ENCODE results near the gene MRTO4. TPM values are rescaled to one million over a fixed set of nuclear protein-coding genes. Genes with fewer than 3 reads are reported as not detected.

MRTO4 gene
- total and polyA plus RNA-seq, 2 of the 13 experiments (the other 11 are each of a cell fraction or from before 2014, with no cell fraction given) = 28.1 to 59.2 TPM

DNA sequence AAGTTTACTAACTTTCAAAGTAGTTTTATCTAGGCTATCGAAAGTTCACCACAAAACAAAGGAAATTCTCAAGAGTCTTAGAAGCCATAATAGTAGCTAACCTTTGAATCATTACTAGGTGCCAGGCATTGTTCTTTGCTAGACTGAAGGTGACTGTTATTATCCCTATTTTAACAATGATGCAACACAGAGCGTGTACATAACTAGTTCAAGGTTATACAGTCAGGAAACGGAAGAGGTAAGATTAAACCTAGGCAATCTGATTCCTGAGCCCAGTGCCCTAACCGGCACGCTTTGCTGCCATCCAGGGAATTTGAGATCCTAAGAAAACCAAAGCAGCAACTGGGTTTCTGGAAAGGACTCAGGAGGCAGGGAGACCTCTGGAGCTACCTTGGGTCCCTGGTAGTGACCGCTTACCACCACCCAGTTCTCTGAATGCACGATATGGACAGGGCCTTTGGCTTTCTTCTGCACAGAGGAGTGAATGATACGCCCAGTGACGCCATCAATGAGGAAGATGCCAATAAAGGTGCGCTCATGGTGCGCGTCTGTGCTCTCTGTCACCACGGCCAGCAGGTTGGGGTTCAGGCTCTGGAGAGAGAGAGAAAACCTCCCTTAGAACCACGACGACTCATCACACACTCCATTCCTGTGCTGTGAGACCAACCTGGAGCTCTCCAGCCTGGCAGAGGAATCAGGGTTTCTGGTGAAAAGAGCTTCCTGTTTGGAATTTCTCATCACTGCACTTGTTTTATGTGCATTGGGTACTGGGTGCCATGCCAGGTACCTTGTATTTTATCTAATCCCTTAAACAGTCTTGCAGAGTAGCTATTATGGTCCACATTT is 28.4 kb upstream of the MRTO4 start (continued):
- peak; percentile 89 for TF ChIP-seq FOXA3 (CRISPR knock-in tag; IDR thresholded peaks at IDR 0.05)
- peak; percentile 36; the same call in 1 of the 2 replicates for TF ChIP-seq PHF21A (CRISPR knock-in tag; IDR thresholded peaks at IDR 0.05)
- peak; percentile 51; the same call in 1 of the 2 replicates for TF ChIP-seq FOXO1 (CRISPR knock-in tag; IDR thresholded peaks at IDR 0.05)
- no peak for TF ChIP-seq ZNF431 (CRISPR knock-in tag; IDR thresholded peaks at IDR 0.05; ENCODE audit: borderline replicate concordance, low read depth)
- no peak for TF ChIP-seq ZNF713 (CRISPR knock-in tag; IDR thresholded peaks at IDR 0.05)
- 0 out of 2 replicates have a peak, but pooled peaks have one; percentile 48 for TF ChIP-seq SSRP1 (CRISPR knock-in tag; IDR thresholded peaks at IDR 0.05)
- TF ChIP-seq, protein P1, sequence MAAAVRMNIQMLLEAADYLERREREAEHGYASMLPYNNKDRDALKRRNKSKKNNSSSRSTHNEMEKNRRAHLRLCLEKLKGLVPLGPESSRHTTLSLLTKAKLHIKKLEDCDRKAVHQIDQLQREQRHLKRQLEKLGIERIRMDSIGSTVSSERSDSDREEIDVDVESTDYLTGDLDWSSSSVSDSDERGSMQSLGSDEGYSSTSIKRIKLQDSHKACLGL (CRISPR knock-in tag; IDR thresholded peaks at IDR 0.05) = no peak
- TF ChIP-seq, protein P2, sequence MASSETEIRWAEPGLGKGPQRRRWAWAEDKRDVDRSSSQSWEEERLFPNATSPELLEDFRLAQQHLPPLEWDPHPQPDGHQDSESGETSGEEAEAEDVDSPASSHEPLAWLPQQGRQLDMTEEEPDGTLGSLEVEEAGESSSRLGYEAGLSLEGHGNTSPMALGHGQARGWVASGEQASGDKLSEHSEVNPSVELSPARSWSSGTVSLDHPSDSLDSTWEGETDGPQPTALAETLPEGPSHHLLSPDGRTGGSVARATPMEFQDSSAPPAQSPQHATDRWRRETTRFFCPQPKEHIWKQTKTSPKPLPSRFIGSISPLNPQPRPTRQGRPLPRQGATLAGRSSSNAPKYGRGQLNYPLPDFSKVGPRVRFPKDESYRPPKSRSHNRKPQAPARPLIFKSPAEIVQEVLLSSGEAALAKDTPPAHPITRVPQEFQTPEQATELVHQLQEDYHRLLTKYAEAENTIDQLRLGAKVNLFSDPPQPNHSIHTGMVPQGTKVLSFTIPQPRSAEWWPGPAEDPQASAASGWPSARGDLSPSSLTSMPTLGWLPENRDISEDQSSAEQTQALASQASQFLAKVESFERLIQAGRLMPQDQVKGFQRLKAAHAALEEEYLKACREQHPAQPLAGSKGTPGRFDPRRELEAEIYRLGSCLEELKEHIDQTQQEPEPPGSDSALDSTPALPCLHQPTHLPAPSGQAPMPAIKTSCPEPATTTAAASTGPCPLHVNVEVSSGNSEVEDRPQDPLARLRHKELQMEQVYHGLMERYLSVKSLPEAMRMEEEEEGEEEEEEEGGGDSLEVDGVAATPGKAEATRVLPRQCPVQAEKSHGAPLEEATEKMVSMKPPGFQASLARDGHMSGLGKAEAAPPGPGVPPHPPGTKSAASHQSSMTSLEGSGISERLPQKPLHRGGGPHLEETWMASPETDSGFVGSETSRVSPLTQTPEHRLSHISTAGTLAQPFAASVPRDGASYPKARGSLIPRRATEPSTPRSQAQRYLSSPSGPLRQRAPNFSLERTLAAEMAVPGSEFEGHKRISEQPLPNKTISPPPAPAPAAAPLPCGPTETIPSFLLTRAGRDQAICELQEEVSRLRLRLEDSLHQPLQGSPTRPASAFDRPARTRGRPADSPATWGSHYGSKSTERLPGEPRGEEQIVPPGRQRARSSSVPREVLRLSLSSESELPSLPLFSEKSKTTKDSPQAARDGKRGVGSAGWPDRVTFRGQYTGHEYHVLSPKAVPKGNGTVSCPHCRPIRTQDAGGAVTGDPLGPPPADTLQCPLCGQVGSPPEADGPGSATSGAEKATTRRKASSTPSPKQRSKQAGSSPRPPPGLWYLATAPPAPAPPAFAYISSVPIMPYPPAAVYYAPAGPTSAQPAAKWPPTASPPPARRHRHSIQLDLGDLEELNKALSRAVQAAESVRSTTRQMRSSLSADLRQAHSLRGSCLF (CRISPR knock-in tag; IDR thresholded peaks at IDR 0.05; ENCODE audit: borderline replicate concordance) = no peak
- TF ChIP-seq, protein P3, sequence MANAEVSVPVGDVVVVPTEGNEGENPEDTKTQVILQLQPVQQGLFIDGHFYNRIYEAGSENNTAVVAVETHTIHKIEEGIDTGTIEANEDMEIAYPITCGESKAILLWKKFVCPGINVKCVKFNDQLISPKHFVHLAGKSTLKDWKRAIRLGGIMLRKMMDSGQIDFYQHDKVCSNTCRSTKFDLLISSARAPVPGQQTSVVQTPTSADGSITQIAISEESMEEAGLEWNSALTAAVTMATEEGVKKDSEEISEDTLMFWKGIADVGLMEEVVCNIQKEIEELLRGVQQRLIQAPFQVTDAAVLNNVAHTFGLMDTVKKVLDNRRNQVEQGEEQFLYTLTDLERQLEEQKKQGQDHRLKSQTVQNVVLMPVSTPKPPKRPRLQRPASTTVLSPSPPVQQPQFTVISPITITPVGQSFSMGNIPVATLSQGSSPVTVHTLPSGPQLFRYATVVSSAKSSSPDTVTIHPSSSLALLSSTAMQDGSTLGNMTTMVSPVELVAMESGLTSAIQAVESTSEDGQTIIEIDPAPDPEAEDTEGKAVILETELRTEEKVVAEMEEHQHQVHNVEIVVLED (CRISPR knock-in tag; IDR thresholded peaks at IDR 0.05; ENCODE audit: borderline replicate concordance) = no peak
- no peak for TF ChIP-seq PAWR (CRISPR knock-in tag; IDR thresholded peaks at IDR 0.05; ENCODE audit: borderline replicate concordance)
- no peak for TF ChIP-seq ZNF546 (CRISPR knock-in tag; conservative IDR thresholded peaks at IDR 0.05)
- TF ChIP-seq CC2D1A (CRISPR knock-in tag; IDR thresholded peaks at IDR 0.05) = no peak
- no peak for TF ChIP-seq KMT2B (CRISPR knock-in tag; IDR thresholded peaks at IDR 0.05)
- no peak for TF ChIP-seq ATF7-NPFF (CRISPR knock-in tag; IDR thresholded peaks at IDR 0.05; ENCODE audit: low read depth)
- no peak for TF ChIP-seq NKX3-1 (CRISPR knock-in tag; IDR thresholded peaks at IDR 0.05)
- TF ChIP-seq ZNF720 (CRISPR knock-in tag; IDR thresholded peaks at IDR 0.05) = no peak
- TF ChIP-seq ZNF121 (CRISPR knock-in tag; IDR thresholded peaks at IDR 0.05) = no peak
- TF ChIP-seq, protein P4, sequence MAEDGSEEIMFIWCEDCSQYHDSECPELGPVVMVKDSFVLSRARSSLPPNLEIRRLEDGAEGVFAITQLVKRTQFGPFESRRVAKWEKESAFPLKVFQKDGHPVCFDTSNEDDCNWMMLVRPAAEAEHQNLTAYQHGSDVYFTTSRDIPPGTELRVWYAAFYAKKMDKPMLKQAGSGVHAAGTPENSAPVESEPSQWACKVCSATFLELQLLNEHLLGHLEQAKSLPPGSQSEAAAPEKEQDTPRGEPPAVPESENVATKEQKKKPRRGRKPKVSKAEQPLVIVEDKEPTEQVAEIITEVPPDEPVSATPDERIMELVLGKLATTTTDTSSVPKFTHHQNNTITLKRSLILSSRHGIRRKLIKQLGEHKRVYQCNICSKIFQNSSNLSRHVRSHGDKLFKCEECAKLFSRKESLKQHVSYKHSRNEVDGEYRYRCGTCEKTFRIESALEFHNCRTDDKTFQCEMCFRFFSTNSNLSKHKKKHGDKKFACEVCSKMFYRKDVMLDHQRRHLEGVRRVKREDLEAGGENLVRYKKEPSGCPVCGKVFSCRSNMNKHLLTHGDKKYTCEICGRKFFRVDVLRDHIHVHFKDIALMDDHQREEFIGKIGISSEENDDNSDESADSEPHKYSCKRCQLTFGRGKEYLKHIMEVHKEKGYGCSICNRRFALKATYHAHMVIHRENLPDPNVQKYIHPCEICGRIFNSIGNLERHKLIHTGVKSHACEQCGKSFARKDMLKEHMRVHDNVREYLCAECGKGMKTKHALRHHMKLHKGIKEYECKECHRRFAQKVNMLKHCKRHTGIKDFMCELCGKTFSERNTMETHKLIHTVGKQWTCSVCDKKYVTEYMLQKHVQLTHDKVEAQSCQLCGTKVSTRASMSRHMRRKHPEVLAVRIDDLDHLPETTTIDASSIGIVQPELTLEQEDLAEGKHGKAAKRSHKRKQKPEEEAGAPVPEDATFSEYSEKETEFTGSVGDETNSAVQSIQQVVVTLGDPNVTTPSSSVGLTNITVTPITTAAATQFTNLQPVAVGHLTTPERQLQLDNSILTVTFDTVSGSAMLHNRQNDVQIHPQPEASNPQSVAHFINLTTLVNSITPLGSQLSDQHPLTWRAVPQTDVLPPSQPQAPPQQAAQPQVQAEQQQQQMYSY (CRISPR knock-in tag; IDR thresholded peaks at IDR 0.05) = no peak
- TF ChIP-seq ZNF547 (CRISPR knock-in tag; IDR thresholded peaks at IDR 0.05) = no peak
